GM12878 (cell line): ENCODE results near the gene ST7. TPM values are rescaled to one million over a fixed set of nuclear protein-coding genes. Genes with fewer than 3 reads are reported as not detected.

Source experiments
- ATAC-seq: fragments of 200-7000 bp; cut with Tn5 transposase; 3 replicates; pipeline ENCODE4 v1.9.1; 2020; ENCODE audit warnings: mild to moderate bottlenecking, moderate library complexity
- BruUV-seq: library from RNA; stranded (reverse); fragments of 400-500 nt; replicated peaks from 2 replicates; lab custom pipeline; 2021; lab: Mats Ljungman, UMichigan
- CTCF ChIA-PET: fragments of 300-600 bp; sonication (Branson Sonifier 250); formaldehyde crosslinking; extraction: SDS; loops from one replicate; lab custom pipeline; 2021; ENCODE audit warnings: inconsistent platforms; lab: Yijun Ruan, JAX
- POLR2A ChIA-PET: fragments of 350-600 bp; formaldehyde crosslinking; extraction: SDS; loops from one replicate; lab custom pipeline; 2021; ENCODE audit warnings: inconsistent platforms; lab: Charles Lee
- RAD21 ChIA-PET: fragments of 300-600 bp; sonication (Branson Sonifier 250); formaldehyde crosslinking; loops from one replicate; lab custom pipeline; 2023; ENCODE audit warnings: antibody characterized with exemption; ENCODE audit not compliant: unreplicated experiment; lab: Charles Lee
- SMC1A ChIA-PET: fragments of 300-600 bp; sonication (Branson Sonifier 250); formaldehyde crosslinking; loops from one replicate; lab custom pipeline; 2023; ENCODE audit not compliant: unreplicated experiment, uncharacterized antibody; lab: Charles Lee
- DNase-seq: peaks from one replicate; pipeline ENCODE4 v3.0.0-alpha.2; 2011; ENCODE audit warnings: low read depth, low spot score
- FAIRE-seq: peaks from 3 replicates; lab custom pipeline; 2011; peaks lifted over from hg19 to GRCh38; lab: Jason Lieb, UNC
- H2AFZ ChIP-seq: 2 replicates; pipeline ENCODE4 v1.6.0; 2011; ENCODE audit warnings: low read depth, low read length, control low read depth; ENCODE audit not compliant: control insufficient read depth
- H3K27ac ChIP-seq: 2 replicates; pipeline ENCODE4 v1.5.1; 2011; ENCODE audit warnings: control low read depth; ENCODE audit not compliant: control insufficient read depth, insufficient read depth
- H3K27me3 ChIP-seq, 2 experiments: replicated peaks in 1 of 2; 2 replicates each; pipeline versions ENCODE4 v1.6.0 to v1.6.1; 2011; ENCODE audit warnings: low read length in 1 of 2; ENCODE audit not compliant: control insufficient read depth in 2 of 2, insufficient read depth in 2 of 2
- H3K36me3 ChIP-seq, 2 experiments: 2 replicates each; pipeline ENCODE4 v1.5.1; 2011; ENCODE audit warnings: low read length in 1 of 2; ENCODE audit not compliant: control insufficient read depth in 2 of 2, insufficient read depth in 2 of 2
- H3K4me1 ChIP-seq: 2 replicates; pipeline ENCODE4 v1.6.1; 2011; ENCODE audit warnings: mild to moderate bottlenecking, low read length, moderate library complexity, mixed read lengths; ENCODE audit not compliant: control insufficient read depth, insufficient read depth
- H3K4me2 ChIP-seq: 2 replicates; pipeline ENCODE4 v1.6.0; 2011; ENCODE audit warnings: control low read depth; ENCODE audit not compliant: control insufficient read depth, insufficient read depth
- H3K4me3 ChIP-seq: fragments of 200-600 bp; sonication (generic); 2 replicates; pipeline ENCODE4 v1.5.1; 2016
- H3K79me2 ChIP-seq: 2 replicates; pipeline ENCODE4 v1.6.0; 2011; ENCODE audit warnings: low read length; ENCODE audit not compliant: control insufficient read depth, insufficient read depth
- H3K9ac ChIP-seq: 2 replicates; pipeline ENCODE4 v1.8.0; 2011; ENCODE audit warnings: low read length, control low read depth, mixed read lengths; ENCODE audit not compliant: control insufficient read depth, insufficient read depth
- H3K9me3 ChIP-seq: replicated peaks from 3 replicates; pipeline ENCODE4 v1.5.1; 2011; ENCODE audit warnings: mild to moderate bottlenecking, low read length; ENCODE audit not compliant: control insufficient read depth, insufficient read depth
- H4K20me1 ChIP-seq: 2 replicates; pipeline ENCODE4 v1.6.0; 2011; ENCODE audit not compliant: control insufficient read depth, insufficient read depth
- ATF2 ChIP-seq: IDR thresholded peaks from 2 replicates; pipeline ENCODE4 v1.6.1; 2012; ENCODE audit warnings: low read length, inconsistent platforms
- BACH1 ChIP-seq: fragments of 450-650 bp; IDR thresholded peaks from 2 replicates; pipeline ENCODE4 v1.6.1; 2017; ENCODE audit warnings: mild to moderate bottlenecking, borderline replicate concordance
- BCL11A ChIP-seq: IDR thresholded peaks from 2 replicates; pipeline ENCODE4 v1.6.1; 2011; ENCODE audit warnings: low read depth, low read length
- BHLHE40 ChIP-seq, 2 experiments: fragments of 450-650 bp in 1 of 2; IDR thresholded peaks; 2 replicates each; pipeline ENCODE4 v1.6.1; 2011 to 2017; ENCODE audit warnings: low read depth in 2 of 2, borderline replicate concordance in 1 of 2, improper control_type of control experiment in 1 of 2, low read length in 1 of 2, mild to moderate bottlenecking in 1 of 2
- CTCF ChIP-seq, 3 experiments: IDR thresholded peaks in 2 of 3; conservative IDR thresholded peaks in 1 of 3; 2 replicates each; pipeline ENCODE4 v1.5.1; 2011; ENCODE audit warnings: low read depth in 3 of 3, low read length in 3 of 3, mild to moderate bottlenecking in 3 of 3, control low read depth in 2 of 3, moderate library complexity in 2 of 3, inconsistent platforms in 1 of 3, mixed read lengths in 1 of 3; ENCODE audit not compliant: control insufficient read depth in 2 of 3, insufficient read depth in 1 of 3; ENCODE audit errors: extremely low read depth in 1 of 3
- EZH2 ChIP-seq: IDR thresholded peaks from 2 replicates; pipeline ENCODE4 v1.6.1; 2012; ENCODE audit warnings: low read depth, mild to moderate bottlenecking, control low read depth, inconsistent platforms, low read length, borderline replicate concordance; ENCODE audit not compliant: control insufficient read depth
- FOS ChIP-seq: IDR thresholded peaks from 3 replicates; pipeline ENCODE4 v1.6.1; 2011; ENCODE audit warnings: borderline replicate concordance; ENCODE audit not compliant: insufficient read length; ENCODE audit errors: extremely low read depth
- HCFC1 ChIP-seq: fragments of 150-350 bp; IDR thresholded peaks from 2 replicates; pipeline ENCODE4 v1.6.1; 2014; ENCODE audit warnings: low read length
- HDAC2 ChIP-seq: fragments of 200-600 bp; sonication (generic); IDR thresholded peaks from 2 replicates; pipeline ENCODE4 v1.6.1; 2017
- IKZF2 ChIP-seq, 2 experiments: fragments of 450-650 bp; IDR thresholded peaks; 2 replicates each; pipeline ENCODE4 v1.6.1; 2017; ENCODE audit warnings: mild to moderate bottlenecking in 2 of 2, moderate library complexity in 2 of 2
- MLLT1 ChIP-seq: fragments of 450-650 bp; IDR thresholded peaks from 2 replicates; pipeline ENCODE4 v1.6.1; 2016; ENCODE audit warnings: mild to moderate bottlenecking
- NR2C2 ChIP-seq: IDR thresholded peaks from 2 replicates; pipeline ENCODE4 v1.6.1; 2011; ENCODE audit warnings: borderline replicate concordance, low read depth; ENCODE audit not compliant: control insufficient read depth, insufficient read length
- NR2F1 ChIP-seq: fragments of 450-650 bp; conservative IDR thresholded peaks from 2 replicates; pipeline ENCODE4 v1.6.1; 2017; ENCODE audit warnings: mild to moderate bottlenecking
- PBX3 ChIP-seq: IDR thresholded peaks from 2 replicates; pipeline ENCODE4 v1.6.1; 2011; ENCODE audit warnings: mild to moderate bottlenecking, low read depth, low read length, moderate library complexity; ENCODE audit not compliant: insufficient replicate concordance
- RAD51 ChIP-seq: fragments of 450-650 bp; IDR thresholded peaks from 2 replicates; pipeline ENCODE4 v1.6.1; 2016; ENCODE audit warnings: moderate library complexity, mild to moderate bottlenecking, inconsistent platforms
- RELA ChIP-seq: fragments of 450-650 bp; IDR thresholded peaks from 2 replicates; pipeline ENCODE4 v1.8.0; 2014; ENCODE audit warnings: borderline replicate concordance; ENCODE audit not compliant: partially characterized antibody
- RUNX3 ChIP-seq: IDR thresholded peaks from 2 replicates; pipeline ENCODE4 v1.6.1; 2012; ENCODE audit warnings: low read length, inconsistent platforms
- ZZZ3 ChIP-seq: IDR thresholded peaks from 2 replicates; pipeline ENCODE4 v1.6.1; 2011; ENCODE audit warnings: low read depth; ENCODE audit not compliant: control insufficient read depth, insufficient read length
- WGBS: methylation state at CpG from one replicate; pipeline ENCODE4 v1.1.6; 2016; ENCODE audit warnings: low lambda C conversion rate; ENCODE audit not compliant: insufficient replicate concordance, insufficient coverage; ENCODE audit errors: missing lambda C conversion rate; 5-methylcytosine and 5-hydroxymethylcytosine counted together
- in situ Hi-C: fragments of 300-500 bp; cut with MboI; formaldehyde crosslinking; loops from 9 replicates; pipeline ENCODE4 v1.14.3; 2018; ENCODE audit warnings: mixed read lengths
- intact Hi-C: fragments of 100-400 bp; cut with micrococcal nuclease; formaldehyde crosslinking; loops from one replicate; pipeline ENCODE4 v1.14.2; 2022; ENCODE audit not compliant: unreplicated experiment
- polyA plus RNA-seq, 11 experiments: library from polyadenylated mRNA; depleted of rRNA in 4 of 11; unstranded in 6 of 11; stranded (reverse) in 5 of 11; fragments of >200 nt; fragmentation: Nextera tagmentation in 4 of 11; fragmentation: Illumina TruSeq in 1 of 11; extraction: Ambion mirVana in 4 of 11; extraction: Trizol in 1 of 11; gene quantifications; 1 replicate in 1 of 11; 2 replicates in 10 of 11; pipeline versions ENCODE4 v1.2.1 to v1.2.3, GENCODE V29; 2011 to 2016; ENCODE audit warnings: inconsistent platforms in 2 of 11, missing spikeins in 2 of 11, low read depth in 1 of 11
- total RNA-seq, 4 experiments: library from RNA; depleted of rRNA in 3 of 4; stranded (reverse); fragments of >200 nt in 3 of 4; fragmentation: Illumina TruSeq in 1 of 4; extraction: Trizol in 1 of 4; gene quantifications; 2 replicates each; pipeline versions ENCODE4 v1.2.1 to v1.2.3, GENCODE V29; 2013 to 2021

Gene ST7
- total and polyA plus RNA-seq, 10 of the 15 experiments (the other 5 are each of a cell fraction or from before 2014, with no cell fraction given): 27.7 to 76.4 (median 53.6) TPM

DNA sequence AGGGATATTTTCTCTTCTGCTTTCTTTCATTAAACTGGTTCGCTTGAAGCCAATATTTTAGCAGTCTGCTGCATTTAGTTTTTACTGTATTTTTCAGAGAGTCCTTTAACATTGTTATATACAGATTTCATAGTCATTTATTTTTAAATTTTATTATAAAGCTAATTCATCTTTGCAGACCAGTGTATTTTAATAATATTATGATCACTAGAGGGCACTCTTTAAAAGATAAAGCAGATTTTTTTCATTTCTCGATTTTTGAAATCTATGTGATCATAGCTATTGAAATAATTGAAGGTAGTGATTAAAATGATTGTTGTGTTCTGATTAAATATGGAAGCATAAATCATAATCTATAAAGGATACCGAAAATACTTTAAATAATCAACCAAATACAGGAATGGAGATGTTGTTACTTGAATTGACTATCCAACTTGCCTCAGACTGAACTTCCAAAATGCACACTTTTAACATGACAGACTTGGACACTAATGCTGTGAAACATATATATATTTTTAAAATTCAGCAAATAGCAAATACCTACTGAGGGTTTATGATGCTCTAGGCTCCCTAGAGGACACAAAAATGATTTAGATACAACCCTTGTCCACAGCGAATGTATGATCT lies 35.2 kb downstream of the ST7 start (continued):
- TF ChIP-seq CTCF (IDR thresholded peaks at IDR 0.05 in 2 of 3, conservative IDR thresholded peaks at IDR 0.05 in 1 of 3; ENCODE audit: control insufficient read depth in 2 of 3, extremely low read depth in 1 of 3, insufficient read depth in 1 of 3, low read depth in 3 of 3, low read length in 3 of 3) (peak in 1 of 3 experiments; percentile 15; a peak in 2 of 6 replicates), RAD51 (no peak), NR2C2 (no peak), RELA (no peak), HDAC2 (no peak), RUNX3 (no peak), EZH2 (no peak), HCFC1 (no peak), FOS (no peak)

DNA sequence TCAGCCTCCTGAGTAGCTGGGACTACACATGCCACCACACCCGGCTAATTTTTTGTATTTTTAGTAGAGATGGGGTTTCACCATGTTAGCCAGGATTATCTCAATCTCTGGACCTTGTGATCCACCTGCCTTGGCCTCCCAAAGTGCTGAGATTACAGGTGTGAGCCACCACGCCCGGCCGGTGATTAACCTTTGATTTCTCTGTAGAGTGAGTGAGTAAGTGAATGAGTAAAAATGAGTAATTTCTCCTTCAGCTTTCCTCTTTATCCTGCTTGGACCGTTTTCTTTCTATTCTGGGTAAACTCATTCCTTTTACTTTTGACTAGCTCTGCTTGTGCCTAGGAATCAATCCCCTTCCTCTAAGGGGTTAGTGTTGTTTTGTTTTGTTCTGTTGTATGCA lies 36.8 kb downstream of the ST7 start:
- DNase-seq (no peak), ATAC-seq (no peak), FAIRE-seq (no peak)
- ChIA-PET RAD21 (interaction anchor here (1.4 to 8.0 kb wide), 6 partner anchors 20 to 130 kb away, joined by 4 to 379 read pairs (median 16); no protein-coding TSS in a partner anchor), SMC1A (interaction anchor here (0.5 to 8.0 kb wide), 10 partner anchors 10 to 340 kb away, joined by 3 to 527 read pairs (median 3); no protein-coding TSS in a partner anchor), POLR2A (interaction anchor here (1.2 to 1.3 kb wide), 2 partner anchors 22 to 121 kb away, joined by 4 read pairs; no protein-coding TSS in a partner anchor), CTCF (interaction anchor here (0.7 to 17.1 kb wide), 15 partner anchors 8 to 395 kb away, joined by 3 to 827 read pairs (median 11); no protein-coding TSS in a partner anchor)
- Histone ChIP-seq H3K27ac (no peak overlapping the region), H3K9me3 (peaks cover 20% of the 10 kb centered on the region; the same call in 2 of the 3 replicates), H3K4me3 (no peak overlapping the region), H2AFZ (no peak overlapping the region), H3K79me2 (peaks cover 28% of the 10 kb centered on the region), H3K4me1 (peaks cover 20% of the 10 kb centered on the region), H3K9ac (no peak overlapping the region), H4K20me1 (no peaks in the 10 kb centered on the region), H3K36me3 (no peaks in the 10 kb centered on the region), H3K4me2 (no peak overlapping the region), H3K27me3 (no peaks in the 10 kb centered on the region)
- BruUV-seq: no TSS peak
- in situ Hi-C loops (no loop called here), intact Hi-C loops (no loop called here)
- WGBS: 73% methylated on average over 5 of the region's 5 CpGs
- no peak for TF ChIP-seq ATF2
- TF ChIP-seq IKZF2 (IDR thresholded peaks at IDR 0.05): no peak
- TF ChIP-seq BACH1: no peak
- TF ChIP-seq BCL11A: no peak
- TF ChIP-seq ZZZ3: no peak
- no peak for TF ChIP-seq NR2F1
- no peak for TF ChIP-seq BHLHE40 (IDR thresholded peaks at IDR 0.05; ENCODE audit: borderline replicate concordance in 1 of 2, low read depth in 2 of 2, low read length in 1 of 2)
- no peak for TF ChIP-seq PBX3
- TF ChIP-seq MLLT1: no peak
